Astrocyte of the cerebellum (primary cell): ENCODE data around the gene ACAD8.
A peak's percentile ranks its signal among the peaks of the same experiment; 100 is the strongest.
"Not testable (repeated sequence)": the region's sequence is repeated elsewhere in the genome, so short reads cannot be mapped to it uniquely, and the experiment has no call there.

Experiments
- DNase-seq: peaks from one replicate; pipeline ENCODE4 v3.0.0-alpha.2; 2011; ENCODE audit warnings: low read depth
- H3K4me3 ChIP-seq: 2 replicates; pipeline ENCODE4 v1.5.1; 2011; ENCODE audit warnings: mild to moderate bottlenecking, low read depth, low read length, moderate library complexity
- in situ Hi-C: cut with HindIII; loops from 2 replicates; pipeline ENCODE4 v1.10.0; 2017; ENCODE audit warnings: low sequenced_read_pairs
- TF ChIP-seq, protein P1 (sequence below): IDR thresholded peaks from 2 replicates; pipeline ENCODE4 v1.5.1; 2012; ENCODE audit warnings: low read length, low read depth, moderate library complexity, mild to moderate bottlenecking; ENCODE audit errors: missing control alignments

ACAD8 gene

DNA sequence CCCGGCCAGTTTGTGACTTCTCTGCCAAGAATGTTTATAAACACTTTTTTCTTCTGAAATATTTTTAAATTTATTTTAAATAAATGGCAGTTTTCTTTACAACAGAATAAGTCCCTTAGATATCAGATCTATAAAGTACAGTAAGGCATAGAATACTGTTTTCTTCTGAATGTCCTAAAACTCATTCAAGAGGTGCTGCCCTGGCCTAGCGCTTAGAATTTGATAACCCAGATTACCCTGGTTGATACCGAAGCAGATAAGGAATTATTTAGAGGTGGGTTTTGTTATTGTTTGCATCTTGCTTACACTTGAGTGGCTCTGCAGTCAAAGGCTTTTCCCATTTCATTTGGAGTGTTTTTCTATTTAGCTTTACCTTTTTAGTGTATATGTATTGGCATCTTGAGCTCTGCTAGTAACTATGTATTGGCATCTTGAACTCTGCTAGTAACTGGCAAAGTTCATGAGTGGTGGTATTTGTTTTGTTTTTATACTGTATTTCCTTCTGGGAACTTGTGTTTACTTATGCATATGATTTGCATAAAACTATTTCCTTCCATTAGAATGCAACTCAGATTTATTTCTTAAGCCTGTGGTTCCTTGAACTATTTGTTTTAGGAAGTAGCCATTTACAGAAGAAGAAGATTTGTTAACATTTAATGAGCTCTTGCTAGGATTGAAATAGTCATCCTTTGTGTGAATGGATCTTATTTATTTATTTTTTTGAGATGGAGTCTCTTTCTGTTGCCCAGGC lies 1.2 kb downstream of the ACAD8 start:
- peak overlapping the region; percentile 90 for H3K4me3 ChIP-seq
- in situ Hi-C loops = no loop called here
- no peak for DNase-seq
- TF ChIP-seq, protein P1, sequence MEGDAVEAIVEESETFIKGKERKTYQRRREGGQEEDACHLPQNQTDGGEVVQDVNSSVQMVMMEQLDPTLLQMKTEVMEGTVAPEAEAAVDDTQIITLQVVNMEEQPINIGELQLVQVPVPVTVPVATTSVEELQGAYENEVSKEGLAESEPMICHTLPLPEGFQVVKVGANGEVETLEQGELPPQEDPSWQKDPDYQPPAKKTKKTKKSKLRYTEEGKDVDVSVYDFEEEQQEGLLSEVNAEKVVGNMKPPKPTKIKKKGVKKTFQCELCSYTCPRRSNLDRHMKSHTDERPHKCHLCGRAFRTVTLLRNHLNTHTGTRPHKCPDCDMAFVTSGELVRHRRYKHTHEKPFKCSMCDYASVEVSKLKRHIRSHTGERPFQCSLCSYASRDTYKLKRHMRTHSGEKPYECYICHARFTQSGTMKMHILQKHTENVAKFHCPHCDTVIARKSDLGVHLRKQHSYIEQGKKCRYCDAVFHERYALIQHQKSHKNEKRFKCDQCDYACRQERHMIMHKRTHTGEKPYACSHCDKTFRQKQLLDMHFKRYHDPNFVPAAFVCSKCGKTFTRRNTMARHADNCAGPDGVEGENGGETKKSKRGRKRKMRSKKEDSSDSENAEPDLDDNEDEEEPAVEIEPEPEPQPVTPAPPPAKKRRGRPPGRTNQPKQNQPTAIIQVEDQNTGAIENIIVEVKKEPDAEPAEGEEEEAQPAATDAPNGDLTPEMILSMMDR = no peak

DNA sequence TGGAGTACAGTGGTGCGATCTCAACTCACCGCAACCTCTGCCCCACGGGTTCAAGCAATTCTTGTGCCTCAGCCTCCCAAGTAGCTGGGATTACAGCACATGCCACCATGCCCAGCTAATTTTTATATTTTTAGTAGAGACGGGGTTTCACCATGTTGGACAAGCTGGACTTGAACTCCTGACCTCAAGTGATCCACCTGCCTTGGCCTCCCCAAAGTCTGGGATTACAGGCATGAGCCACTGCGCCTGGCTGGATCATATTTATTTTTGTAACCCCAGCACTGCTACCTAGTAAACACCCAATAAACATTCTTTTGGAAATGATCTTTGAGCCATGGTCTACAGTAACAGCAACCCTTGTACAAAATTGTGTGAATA lies 1.8 kb downstream of the ACAD8 start:
- H3K4me3 ChIP-seq, in situ Hi-C loops, DNase-seq: not testable (repeated sequence)

DNA sequence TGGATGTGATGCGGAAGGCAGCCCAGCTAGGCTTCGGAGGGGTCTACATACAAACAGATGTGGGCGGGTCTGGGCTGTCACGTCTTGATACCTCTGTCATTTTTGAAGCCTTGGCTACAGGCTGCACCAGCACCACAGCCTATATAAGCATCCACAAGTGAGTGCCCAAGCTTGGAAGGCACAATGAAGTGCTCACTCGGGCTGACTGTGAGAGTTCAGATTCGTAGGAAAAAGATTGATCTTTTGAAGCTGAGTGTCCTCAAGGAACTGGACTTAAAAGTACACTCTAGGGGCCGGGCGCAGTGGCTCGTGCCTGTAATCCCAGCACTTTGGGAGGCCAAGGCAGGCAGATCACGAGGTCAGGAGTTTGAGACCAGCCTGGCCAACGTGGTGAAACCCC lies 3.7 kb downstream of the ACAD8 start:
- DNase-seq = no peak
- in situ Hi-C loops = no loop called here
- no peak overlapping the region for H3K4me3 ChIP-seq
- TF ChIP-seq, protein P1 = no peak

DNA sequence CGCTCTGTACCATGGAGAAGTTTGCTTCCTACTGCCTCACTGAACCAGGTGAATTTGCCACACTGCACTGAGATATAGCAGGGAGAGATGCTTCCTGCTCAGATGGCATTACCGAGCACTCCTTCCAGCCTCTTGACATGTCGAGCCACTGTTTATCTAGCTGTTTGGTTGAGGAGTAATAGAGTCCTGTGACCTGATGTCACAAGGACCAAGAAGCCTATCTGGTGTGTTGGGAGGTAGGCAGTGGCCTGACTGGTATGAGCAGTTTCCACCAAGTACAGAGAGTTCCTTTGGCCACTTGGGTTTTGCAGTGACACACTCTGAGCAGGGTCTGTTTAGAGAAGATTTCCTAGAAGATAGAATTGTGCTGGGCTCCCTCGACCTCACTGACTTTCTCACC lies 5.2 kb downstream of the ACAD8 start:
- DNase-seq = no peak
- TF ChIP-seq, protein P1 = no peak
- in situ Hi-C loops = no loop called here
- H3K4me3 ChIP-seq = no peak overlapping the region

DNA sequence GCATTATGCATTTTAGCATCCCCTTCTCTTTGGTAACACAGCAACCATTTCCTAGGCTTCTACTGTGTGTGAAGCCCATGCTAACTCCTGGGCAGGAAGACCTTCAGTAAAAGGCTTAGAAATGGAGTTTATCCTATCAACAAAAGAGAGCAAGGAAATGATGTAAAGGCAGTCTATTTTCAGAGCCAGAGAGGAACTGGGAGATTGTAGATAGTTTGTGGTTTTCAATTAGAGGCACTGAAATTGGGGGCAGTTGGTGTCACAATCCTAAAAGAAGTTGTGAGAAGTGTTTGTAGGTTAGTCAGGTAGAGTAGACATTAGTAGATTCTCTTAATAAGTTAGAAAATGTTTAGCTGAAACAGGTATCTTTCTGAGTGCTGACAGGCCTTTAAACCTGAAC lies 7.1 kb downstream of the ACAD8 start:
- no peak overlapping the region for H3K4me3 ChIP-seq
- DNase-seq = no peak
- in situ Hi-C loops = no loop called here
- TF ChIP-seq, protein P1 = no peak

DNA sequence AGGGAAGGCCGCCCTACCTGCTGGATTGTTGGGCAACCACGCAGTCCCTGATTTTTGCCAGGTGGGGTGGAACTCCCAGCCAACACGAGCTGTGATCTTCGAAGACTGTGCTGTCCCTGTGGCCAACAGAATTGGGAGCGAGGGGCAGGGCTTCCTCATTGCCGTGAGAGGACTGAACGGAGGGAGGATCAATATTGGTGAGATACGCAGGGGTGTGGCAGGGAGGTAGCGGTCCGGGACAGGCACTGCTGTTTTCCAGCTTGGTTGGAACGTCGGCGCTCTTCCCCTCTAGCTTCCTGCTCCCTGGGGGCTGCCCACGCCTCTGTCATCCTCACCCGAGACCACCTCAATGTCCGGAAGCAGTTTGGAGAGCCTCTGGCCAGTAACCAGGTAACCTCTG lies 7.6 kb downstream of the ACAD8 start:
- TF ChIP-seq, protein P1 = no peak
- H3K4me3 ChIP-seq = no peak overlapping the region
- no peak for DNase-seq
- in situ Hi-C loops = no loop called here

DNA sequence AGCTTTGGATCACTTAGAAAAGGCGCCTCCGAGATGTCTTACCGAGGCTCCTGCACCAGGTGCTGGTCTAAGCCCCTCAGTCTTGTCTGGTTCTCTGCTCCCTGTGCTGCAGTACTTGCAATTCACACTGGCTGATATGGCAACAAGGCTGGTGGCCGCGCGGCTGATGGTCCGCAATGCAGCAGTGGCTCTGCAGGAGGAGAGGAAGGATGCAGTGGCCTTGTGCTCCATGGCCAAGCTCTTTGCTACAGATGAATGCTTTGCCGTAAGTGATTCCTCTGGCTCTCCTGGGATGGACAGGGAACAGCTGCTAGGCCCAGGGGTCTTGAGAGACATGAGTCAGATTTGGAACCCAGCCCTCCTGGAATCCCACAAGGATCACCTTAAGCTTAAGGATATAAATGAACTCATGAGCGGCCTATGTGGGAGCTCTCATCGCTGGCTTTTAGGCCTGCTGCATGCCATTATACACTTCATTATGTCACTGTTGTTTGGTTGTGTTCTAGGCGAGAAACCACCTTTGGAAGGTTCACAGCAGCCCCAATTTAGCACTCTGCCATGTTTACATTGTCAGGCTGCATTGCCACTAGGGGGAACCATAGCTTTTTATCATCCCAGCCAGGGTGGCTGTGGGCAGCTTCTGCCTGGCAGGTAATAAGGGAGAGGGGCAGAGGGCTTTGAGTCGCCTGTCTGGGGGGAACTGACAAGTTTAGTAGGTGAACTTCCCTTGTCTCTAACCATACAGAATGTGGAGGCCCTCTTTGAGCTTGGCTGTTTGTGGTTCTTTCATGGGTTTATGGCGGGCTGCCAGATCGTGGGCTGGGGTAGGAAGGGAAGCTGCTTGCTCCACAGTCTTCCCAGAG lies 8.5 kb downstream of the ACAD8 start:
- peak; percentile 38 for DNase-seq
- TF ChIP-seq, protein P1 = peak; percentile 64
- H3K4me3 ChIP-seq = no peak overlapping the region
- in situ Hi-C loops = no loop called here
